Ovary (tissue), 9 donors: Measurements from ENCODE around the gene GRID1. TPM values are rescaled to one million over a fixed set of nuclear protein-coding genes. Genes with fewer than 3 reads are reported as not detected.

Experiments
- DNase-seq, 5 donors: peaks; one replicate each; pipeline ENCODE4 v3.0.0-alpha.2; 2019 to 2020
- H3K27ac ChIP-seq, 2 donors: fragments of 200-600 bp; one replicate each; pipeline versions ENCODE4 v1.5.1 to v1.8.0; 2019 to 2022
- H3K27me3 ChIP-seq: fragments of 200-600 bp; one replicate; pipeline ENCODE4 v1.8.0; 2022
- H3K36me3 ChIP-seq: fragments of 200-600 bp; sonication (generic); one replicate; pipeline ENCODE4 v1.5.1; 2019
- H3K4me1 ChIP-seq: one replicate; pipeline ENCODE4 v1.8.1; 2013; ENCODE audit warnings: mild to moderate bottlenecking, moderate library complexity; ENCODE audit not compliant: insufficient read depth
- H3K4me3 ChIP-seq: fragments of 200-600 bp; sonication (generic); one replicate; pipeline ENCODE4 v1.5.1; 2017
- H3K9me3 ChIP-seq, 2 donors: fragments of 200-600 bp in 1 of 2; sonication (generic) in 1 of 2; one replicate each; pipeline versions ENCODE4 v1.5.1 to v1.8.1; 2013 to 2019; ENCODE audit warnings: mild to moderate bottlenecking in 1 of 2, moderate library complexity in 1 of 2
- CTCF ChIP-seq, 3 donors: fragments of 450-650 bp in 2 of 3; fragments of 200-600 bp in 1 of 3; IDR thresholded peaks; one replicate each; pipeline versions ENCODE4 v1.5.1 to v1.8.0; 2016 to 2022; ENCODE audit warnings: antibody characterized with exemption in 3 of 3, mild to moderate bottlenecking in 1 of 3
- EP300 ChIP-seq: sonication (generic); formaldehyde crosslinking; IDR thresholded peaks from one replicate; pipeline ENCODE4 v1.6.1; 2017; ENCODE audit warnings: antibody characterized with exemption
- POLR2A ChIP-seq: fragments of 450-650 bp; IDR thresholded peaks from one replicate; pipeline ENCODE4 v1.6.1; 2017; ENCODE audit warnings: antibody characterized with exemption, mild to moderate bottlenecking, moderate library complexity
- WGBS, 3 donors: extraction: QIAGEN DNeasy Blood & Tissue Kit in 1 of 3; methylation state at CpG; one replicate each; pipeline versions ENCODE4 v1.1.5 to v1.1.7; 2013 to 2017; 5-methylcytosine and 5-hydroxymethylcytosine counted together
- intact Hi-C, 4 donors: fragments of 100-400 bp; cut with DNase I; formaldehyde crosslinking; loops; one replicate each; pipeline versions ENCODE4 v1.11.0 to v1.15.1; 2022 to 2023
- polyA plus RNA-seq, 2 donors: library from polyadenylated mRNA; stranded (reverse); fragments of 200-250 nt in 1 of 2; fragments of 350-450 nt in 1 of 2; fragmentation: Illumina TruSeq in 1 of 2; extraction: RNeasy Lipid Tissue Mini Kit (QIAGEN cat#74804) in 1 of 2; gene quantifications; one replicate each; pipeline ENCODE4 v1.2.3, GENCODE V29; 2013 to 2014
- total RNA-seq, 7 donors: library from RNA; depleted of rRNA in 2 of 7; stranded (reverse); fragments of >200 nt in 2 of 7; fragmentation: NEBNext Ultra II Directional in 3 of 7; extraction: Animal tissue kit (Norgen Biotek cat#: 25700) in 3 of 7; gene quantifications; one replicate each; pipeline versions ENCODE4 v1.1.0 to v1.2.4, GENCODE V29; 2016 to 2023
- donor health status: DM: no; HTN: no; CAD: no; lungs with moderate emphysema.
- donor health status: DM: no; HTN: no; CAD: no.
- donor health status: Bipolar disorder and iron deficiency.
- donor health status: DM: yes; HTN: yes; CAD: no.
- donor health status: DM: no; HTN: no; CAD: no.
- donor health status: DM: yes; HTN: yes; CAD: no.

The GRID1 gene
- total and polyA plus RNA-seq, 9 donors, result 0.57 to 6.2 (median 1.8) TPM

- Histone ChIP-seq H3K9me3 (no peaks in the 10 kb centered on the region), H3K27me3 (no peaks in the 10 kb centered on the region), H3K36me3 (no peaks in the 10 kb centered on the region), H3K27ac (no peak overlapping the region), H3K4me3 (no peak overlapping the region), H3K4me1 (no peaks in the 10 kb centered on the region)
- no peak for TF ChIP-seq EP300
- TF ChIP-seq CTCF (IDR thresholded peaks at IDR 0.05), result no peak
- no peak for TF ChIP-seq POLR2A
- no peak for DNase-seq
- WGBS, 3 donors, result 74 to 85% (median 75%) methylated on average over 5 of the region's 5 CpGs
- intact Hi-C loops, result no loop called here
These were observed 307.6 kb downstream of the GRID1 start for GRCh38 chr10:86058964-86059363.

- DNase-seq, result no peak
- 82 to 85% (median 84%) methylated on average over 5 of the region's 5 CpGs for WGBS, 3 donors
- intact Hi-C loops, result no loop called here
- Histone ChIP-seq H3K27ac (no peak overlapping the region), H3K27me3 (no peaks in the 10 kb centered on the region), H3K4me1 (no peaks in the 10 kb centered on the region), H3K9me3 (no peaks in the 10 kb centered on the region), H3K36me3 (no peaks in the 10 kb centered on the region), H3K4me3 (no peak overlapping the region)
- no peak for TF ChIP-seq EP300
- TF ChIP-seq CTCF (IDR thresholded peaks at IDR 0.05), result no peak
- no peak for TF ChIP-seq POLR2A
These were observed 308.9 kb downstream of the GRID1 start for GRCh38 chr10:86057708-86058107.

GRCh38 chr10:86056672-86057071 is 309.9 kb downstream of the GRID1 start:
- Histone ChIP-seq H3K27ac (no peak overlapping the region), H3K27me3 (no peaks in the 10 kb centered on the region), H3K4me1 (no peaks in the 10 kb centered on the region), H3K36me3 (no peaks in the 10 kb centered on the region), H3K9me3 (no peaks in the 10 kb centered on the region), H3K4me3 (no peak overlapping the region)
- intact Hi-C loops, result no loop called here
- 80 to 86% (median 84%) methylated on average over 6 of the region's 6 CpGs for WGBS, 3 donors
- no peak for DNase-seq
- TF ChIP-seq EP300 (no peak), POLR2A (no peak), CTCF (IDR thresholded peaks at IDR 0.05) (no peak)

GRCh38 chr10:86055928-86056327 is 310.7 kb downstream of the GRID1 start:
- intact Hi-C loops, result no loop called here
- TF ChIP-seq POLR2A (no peak), EP300 (no peak), CTCF (IDR thresholded peaks at IDR 0.05) (no peak)
- H3K4me3 ChIP-seq, result no peak overlapping the region
- H3K27ac ChIP-seq, result no peak overlapping the region
- no peaks in the 10 kb centered on the region for H3K27me3 ChIP-seq
- H3K36me3 ChIP-seq, result no peaks in the 10 kb centered on the region
- H3K4me1 ChIP-seq, result no peaks in the 10 kb centered on the region
- WGBS, 3 donors, result 59 to 69% (median 67%) methylated on average over 1 of the region's 1 CpG
- no peak for DNase-seq
- H3K9me3 ChIP-seq, result no peaks in the 10 kb centered on the region

- no peak overlapping the region for H3K4me3 ChIP-seq
- 67 to 87% (median 78%) methylated on average over 2 of the region's 2 CpGs for WGBS, 3 donors
- intact Hi-C loops, result no loop called here
These were observed 312.9 kb downstream of the GRID1 start for GRCh38 chr10:86053675-86054074.

More at GRCh38 chr10:86053675-86054074, 312.9 kb downstream of the GRID1 start:
- Histone ChIP-seq H3K9me3 (no peaks in the 10 kb centered on the region), H3K27me3 (no peaks in the 10 kb centered on the region), H3K27ac (no peak overlapping the region), H3K4me1 (no peaks in the 10 kb centered on the region), H3K36me3 (no peaks in the 10 kb centered on the region)
- DNase-seq, result no peak
- TF ChIP-seq POLR2A (no peak), EP300 (no peak), CTCF (IDR thresholded peaks at IDR 0.05) (no peak)
